Dendritic cell treated with granulocyte-macrophage colony-stimulating factor and Interleukin-4, amounts not matched to agents 40 ng/mL and 50 ng/mL, for 4 days (primary cell): ENCODE results near the gene FAM120C.
A peak's percentile ranks its signal among the peaks of the same experiment; 100 is the strongest.

ENCODE experiments used
- H3K27ac Mint-ChIP-seq: one replicate; pipeline ENCODE4 v1.8.0; 2022; ENCODE audit warnings: mild to moderate bottlenecking, mixed read lengths
- H3K27me3 Mint-ChIP-seq: one replicate; pipeline ENCODE4 v1.8.0; 2022; ENCODE audit warnings: mild to moderate bottlenecking, mixed read lengths
- H3K36me3 Mint-ChIP-seq: one replicate; pipeline ENCODE4 v1.8.0; 2022; ENCODE audit warnings: low read depth, mixed read lengths
- H3K4me1 Mint-ChIP-seq: one replicate; pipeline ENCODE4 v1.8.0; 2022; ENCODE audit warnings: low read depth, mixed read lengths
- H3K4me3 Mint-ChIP-seq: one replicate; pipeline ENCODE4 v1.8.0; 2022; ENCODE audit warnings: mild to moderate bottlenecking, moderate library complexity, mixed read lengths
- H3K9me3 Mint-ChIP-seq: one replicate; pipeline ENCODE4 v1.8.0; 2022; ENCODE audit warnings: mixed read lengths
- intact Hi-C: fragments of 100-400 bp; cut with micrococcal nuclease; formaldehyde crosslinking; loops from one replicate; pipeline ENCODE4 v1.15.0; 2022

FAM120C gene

DNA sequence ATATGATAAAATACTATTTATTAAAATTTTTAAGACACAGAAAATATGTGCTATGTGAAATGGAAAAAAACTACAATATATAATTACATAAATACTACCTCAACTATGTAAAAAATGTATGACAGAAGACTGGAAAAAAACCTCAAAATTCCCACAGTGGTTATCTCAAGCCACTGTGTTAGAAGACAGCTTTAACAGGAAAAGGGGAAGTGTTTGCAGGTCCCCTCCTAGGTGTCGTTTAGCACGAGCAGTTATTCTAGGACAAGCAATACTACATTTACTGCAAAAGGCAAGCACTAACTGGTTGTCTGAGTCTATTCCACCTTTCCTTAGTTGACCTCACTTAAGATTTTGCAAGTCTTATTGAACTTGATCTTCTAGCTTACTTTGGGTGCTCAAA lies 93.9 kb downstream of the FAM120C start:
- H3K4me1 Mint-ChIP-seq: no peaks in the 10 kb centered on the region
- H3K27me3 Mint-ChIP-seq: no peaks in the 10 kb centered on the region
- peaks cover 25% of the 10 kb centered on the region for H3K36me3 Mint-ChIP-seq
- no peak overlapping the region for H3K27ac Mint-ChIP-seq
- no peak overlapping the region for H3K4me3 Mint-ChIP-seq
- H3K9me3 Mint-ChIP-seq: no peaks in the 10 kb centered on the region
- intact Hi-C loops: no loop called here

- no peaks in the 10 kb centered on the region for H3K27me3 Mint-ChIP-seq
- intact Hi-C loops: no loop called here
- peaks cover 25% of the 10 kb centered on the region for H3K36me3 Mint-ChIP-seq
- no peaks in the 10 kb centered on the region for H3K9me3 Mint-ChIP-seq
- no peaks in the 10 kb centered on the region for H3K4me1 Mint-ChIP-seq
- H3K27ac Mint-ChIP-seq: no peak overlapping the region
- H3K4me3 Mint-ChIP-seq: no peak overlapping the region
These were observed 95.4 kb downstream of the FAM120C start for GRCh38 chrX:54087661-54088060.

DNA sequence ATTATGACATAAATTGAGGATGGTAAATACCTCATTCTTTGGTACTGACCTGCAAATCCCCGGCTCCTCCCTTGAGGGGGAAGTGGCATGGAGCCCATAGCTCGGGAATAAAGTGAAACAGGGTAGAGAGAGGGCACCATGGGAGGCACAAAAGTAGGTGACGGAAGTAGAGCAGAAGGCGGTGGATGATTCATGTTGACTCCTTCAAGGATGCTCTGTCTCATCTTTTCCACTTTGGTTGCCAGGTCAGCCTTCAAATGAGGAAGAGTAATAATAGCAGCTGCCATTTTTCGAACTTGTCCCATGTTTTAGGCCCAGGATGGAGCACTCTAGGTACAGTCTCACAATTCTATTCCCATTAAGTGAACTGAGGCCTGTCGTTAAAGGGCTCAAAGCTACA lies 97.4 kb downstream of the FAM120C start:
- intact Hi-C loops: no loop called here
- Mint-ChIP-seq H3K4me3 (no peak overlapping the region), H3K36me3 (peaks cover 35% of the 10 kb centered on the region), H3K4me1 (no peaks in the 10 kb centered on the region), H3K27me3 (no peaks in the 10 kb centered on the region), H3K9me3 (no peaks in the 10 kb centered on the region), H3K27ac (no peak overlapping the region)

- Mint-ChIP-seq H3K4me1 (no peaks in the 10 kb centered on the region), H3K4me3 (no peak overlapping the region), H3K36me3 (peaks cover 33% of the 10 kb centered on the region), H3K27ac (no peak overlapping the region), H3K27me3 (no peaks in the 10 kb centered on the region), H3K9me3 (no peaks in the 10 kb centered on the region)
- intact Hi-C loops: no loop called here
These were observed 106.2 kb downstream of the FAM120C start for GRCh38 chrX:54076903-54077302.

DNA sequence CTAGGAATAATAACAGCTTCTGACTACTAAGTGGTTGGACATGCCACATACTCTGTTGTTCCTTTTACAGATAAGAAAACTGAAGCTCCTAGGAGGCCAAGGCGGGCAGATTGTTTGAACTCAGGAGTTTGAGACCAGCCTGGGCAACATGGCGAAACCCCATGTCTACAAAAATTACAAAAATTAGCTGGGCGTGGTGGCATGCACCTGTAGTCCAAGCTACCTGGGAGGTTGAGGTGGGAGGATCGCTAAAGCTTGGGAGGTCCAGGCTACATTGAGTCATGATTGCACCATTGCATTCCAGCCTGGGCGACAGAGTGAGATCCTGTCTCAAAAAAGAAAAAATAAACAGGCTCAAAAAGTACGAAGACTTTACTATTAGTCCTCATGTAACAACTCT lies 108.2 kb downstream of the FAM120C start:
- Mint-ChIP-seq H3K4me3 (no peak overlapping the region), H3K36me3 (peaks cover 16% of the 10 kb centered on the region), H3K9me3 (no peaks in the 10 kb centered on the region), H3K27ac (no peak overlapping the region), H3K27me3 (no peaks in the 10 kb centered on the region), H3K4me1 (no peaks in the 10 kb centered on the region)
- intact Hi-C loops: no loop called here

- H3K4me1 Mint-ChIP-seq: peaks cover 12% of the 10 kb centered on the region
- no peaks in the 10 kb centered on the region for H3K27me3 Mint-ChIP-seq
- H3K36me3 Mint-ChIP-seq: no peaks in the 10 kb centered on the region
- no peak overlapping the region for H3K27ac Mint-ChIP-seq
- intact Hi-C loops: no loop called here
- no peak overlapping the region for H3K4me3 Mint-ChIP-seq
- no peaks in the 10 kb centered on the region for H3K9me3 Mint-ChIP-seq
These were observed 115.3 kb downstream of the FAM120C start for GRCh38 chrX:54067766-54068165.

DNA sequence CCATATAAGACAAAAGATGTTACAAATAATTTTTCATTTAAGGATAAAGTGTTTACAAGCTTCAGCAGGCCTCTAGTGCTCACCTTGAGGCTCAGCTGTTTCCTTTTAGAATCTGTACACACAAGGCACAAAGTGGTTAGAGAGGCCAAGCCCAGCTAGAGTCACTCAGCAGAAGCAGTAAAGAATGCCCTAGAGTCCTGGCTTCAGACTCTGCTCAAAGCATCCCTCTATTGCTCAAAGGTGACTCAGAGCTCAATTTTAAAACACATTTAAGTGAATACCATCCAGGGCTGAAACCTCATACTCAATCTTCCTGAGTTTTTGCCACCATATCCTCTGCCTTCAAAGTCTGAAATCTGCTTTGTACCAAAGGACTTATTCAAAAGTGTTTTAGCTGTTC lies 116.2 kb downstream of the FAM120C start:
- Mint-ChIP-seq H3K4me1 (peaks cover 12% of the 10 kb centered on the region), H3K4me3 (no peak overlapping the region), H3K27ac (no peak overlapping the region), H3K27me3 (no peaks in the 10 kb centered on the region), H3K36me3 (no peaks in the 10 kb centered on the region), H3K9me3 (no peaks in the 10 kb centered on the region)
- intact Hi-C loops: no loop called here

DNA sequence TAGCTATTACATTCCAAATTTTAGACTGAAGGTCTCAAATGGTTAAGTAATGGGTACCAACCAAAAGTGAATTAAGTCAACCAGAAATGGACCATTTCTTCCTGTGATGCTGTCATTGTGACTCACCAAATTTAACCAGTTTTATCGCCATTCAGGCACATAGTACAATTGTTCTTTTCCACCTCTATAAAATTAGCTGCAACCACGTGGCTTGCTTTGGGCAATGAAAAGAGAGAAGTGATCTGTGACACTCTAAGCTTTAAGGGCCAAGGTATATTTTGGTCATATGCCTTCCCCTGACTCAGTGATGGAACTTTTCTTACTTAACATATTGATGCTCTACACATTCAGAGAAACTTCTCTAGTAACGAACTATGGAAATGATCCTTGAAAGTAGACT lies 118.5 kb downstream of the FAM120C start:
- Mint-ChIP-seq H3K27ac (no peak overlapping the region), H3K9me3 (no peaks in the 10 kb centered on the region), H3K36me3 (no peaks in the 10 kb centered on the region), H3K4me3 (no peak overlapping the region), H3K4me1 (peaks cover 12% of the 10 kb centered on the region), H3K27me3 (no peaks in the 10 kb centered on the region)
- intact Hi-C loops: no loop called here

GRCh38 chrX:54063361-54063760 lies 119.7 kb downstream of the FAM120C start:
- intact Hi-C loops: no loop called here
- no peak overlapping the region for H3K27ac Mint-ChIP-seq
- no peaks in the 10 kb centered on the region for H3K27me3 Mint-ChIP-seq
- peaks cover 12% of the 10 kb centered on the region for H3K4me1 Mint-ChIP-seq
- no peaks in the 10 kb centered on the region for H3K9me3 Mint-ChIP-seq
- H3K4me3 Mint-ChIP-seq: no peak overlapping the region
- no peaks in the 10 kb centered on the region for H3K36me3 Mint-ChIP-seq

DNA sequence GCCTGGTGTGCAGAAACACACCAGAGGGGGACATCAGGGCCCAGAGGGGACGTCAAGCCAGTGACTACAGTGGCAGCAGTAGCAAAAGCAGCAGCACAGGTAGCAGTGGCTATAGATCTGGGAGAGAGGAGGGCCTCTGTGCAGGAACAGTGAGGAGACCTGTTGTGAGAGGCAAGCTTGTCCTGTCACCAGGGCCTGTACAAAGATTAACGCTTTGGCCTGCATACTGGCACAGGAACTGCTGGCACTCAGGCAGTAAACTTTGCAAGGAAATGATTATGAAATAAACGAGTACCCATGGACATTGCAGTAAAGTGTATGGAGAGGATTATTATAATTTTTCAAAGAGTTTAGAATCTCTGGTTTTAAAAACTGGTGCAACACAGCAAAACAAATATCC lies 133.3 kb downstream of the FAM120C start:
- H3K9me3 Mint-ChIP-seq: no peaks in the 10 kb centered on the region
- no peak overlapping the region for H3K27ac Mint-ChIP-seq
- H3K36me3 Mint-ChIP-seq: no peaks in the 10 kb centered on the region
- intact Hi-C loops: loop anchor here (5.0 to 10.0 kb wide), 2 partner anchors 478 to 755 kb away; partner anchors contain the start of gene MAGED2
- peaks cover 12% of the 10 kb centered on the region for H3K4me1 Mint-ChIP-seq
- no peak overlapping the region for H3K4me3 Mint-ChIP-seq
- no peaks in the 10 kb centered on the region for H3K27me3 Mint-ChIP-seq

DNA sequence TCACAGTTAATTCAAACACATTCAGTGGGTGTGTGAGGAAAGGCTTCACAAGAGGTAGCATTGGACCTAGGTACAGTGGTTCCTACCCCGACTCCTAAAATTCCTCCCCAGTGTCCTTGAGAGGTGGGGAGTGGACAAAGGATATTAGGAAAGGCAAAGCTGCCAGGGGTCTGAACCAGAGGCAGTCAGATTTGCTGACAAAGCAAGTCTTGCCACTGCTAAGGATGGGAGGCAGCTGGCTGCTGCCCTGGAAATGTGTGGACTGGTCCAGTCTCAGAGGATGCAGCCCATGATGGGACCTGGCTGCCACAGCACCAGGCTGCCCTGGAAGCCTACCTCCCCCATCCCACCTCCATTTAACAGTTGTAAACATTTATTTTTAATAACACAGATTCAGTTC lies 134.6 kb downstream of the FAM120C start:
- Mint-ChIP-seq H3K4me1 (peaks cover 12% of the 10 kb centered on the region), H3K4me3 (no peak overlapping the region)
- intact Hi-C loops: loop anchor here (5.0 to 10.0 kb wide), 2 partner anchors 479 to 756 kb away; partner anchors contain the start of gene MAGED2

GRCh38 chrX:54045563-54046228 lies 137.4 kb downstream of the FAM120C start:
- intact Hi-C loops: loop anchor here (2.0 to 10.0 kb wide), 3 partner anchors 137 to 759 kb away; partner anchors contain the start of genes FAM120C and MAGED2
- H3K27me3 Mint-ChIP-seq: no peaks in the 10 kb centered on the region
- H3K9me3 Mint-ChIP-seq: no peaks in the 10 kb centered on the region
- peaks cover 26% of the 10 kb centered on the region for H3K36me3 Mint-ChIP-seq
- H3K27ac Mint-ChIP-seq: peak overlapping the region; percentile 95
- H3K4me1 Mint-ChIP-seq: peaks cover 13% of the 10 kb centered on the region
- H3K4me3 Mint-ChIP-seq: no peak overlapping the region

More for the DNA sequence above, 134.6 kb downstream of the FAM120C start:
- no peaks in the 10 kb centered on the region for H3K9me3 Mint-ChIP-seq
- no peaks in the 10 kb centered on the region for H3K27me3 Mint-ChIP-seq
- no peak overlapping the region for H3K27ac Mint-ChIP-seq
- peaks cover 6% of the 10 kb centered on the region for H3K36me3 Mint-ChIP-seq

- peaks cover 33% of the 10 kb centered on the region for H3K36me3 Mint-ChIP-seq
- no peaks in the 10 kb centered on the region for H3K9me3 Mint-ChIP-seq
- intact Hi-C loops: loop anchor here (2.0 to 10.0 kb wide), 3 partner anchors 138 to 760 kb away; partner anchors contain the start of genes FAM120C and MAGED2
- H3K27ac Mint-ChIP-seq: peak overlapping the region; percentile 95
- peaks cover 18% of the 10 kb centered on the region for H3K4me1 Mint-ChIP-seq
- no peaks in the 10 kb centered on the region for H3K27me3 Mint-ChIP-seq
- peak overlapping the region; percentile 90 for H3K4me3 Mint-ChIP-seq
These were observed 138.1 kb downstream of the FAM120C start for GRCh38 chrX:54044877-54045338.

- H3K9me3 Mint-ChIP-seq: no peaks in the 10 kb centered on the region
- intact Hi-C loops: loop anchor here (2.0 to 10.0 kb wide), 2 partner anchors 138 to 760 kb away; partner anchors contain the start of genes FAM120C and MAGED2
- H3K4me3 Mint-ChIP-seq: peak within 1 kb of the TSS; percentile 90
- peaks cover 13% of the 10 kb centered on the region for H3K4me1 Mint-ChIP-seq
- peak within 1 kb of the TSS; percentile 95 for H3K27ac Mint-ChIP-seq
- H3K27me3 Mint-ChIP-seq: no peaks in the 10 kb centered on the region
- H3K36me3 Mint-ChIP-seq: peaks cover 33% of the 10 kb centered on the region
These were observed 138.8 kb downstream of the FAM120C start, which contains the start of gene PHF8 for GRCh38 chrX:54044126-54044876. Gene PHF8 (minus strand): TSS chrX:54044473. CDS start chrX:54042728, 1,745 bp downstream.
